H9 (cell line): ENCODE results near the gene ZNF236. TPM values are rescaled to one million over a fixed set of nuclear protein-coding genes. Genes with fewer than 3 reads are reported as not detected.

ENCODE experiments used
- DNase-seq: peaks from one replicate; pipeline ENCODE4 v3.0.0-alpha.2; 2017
- H2AFZ ChIP-seq: one replicate; pipeline ENCODE4 v1.6.1; 2013; ENCODE audit warnings: mild to moderate bottlenecking, low read length, control low read depth, moderate library complexity
- H2AK5ac ChIP-seq: 2 replicates; pipeline ENCODE4 v1.6.1; 2013; ENCODE audit warnings: low read length, control low read depth, mixed read lengths; ENCODE audit not compliant: insufficient read length
- H2BK120ac ChIP-seq: one replicate; pipeline ENCODE4 v1.6.1; 2013; ENCODE audit warnings: low read depth, mild to moderate bottlenecking, low read length, control low read depth, inconsistent platforms; ENCODE audit not compliant: poor library complexity, severe bottlenecking
- H2BK12ac ChIP-seq: 2 replicates; pipeline ENCODE4 v1.6.1; 2013; ENCODE audit warnings: low read length, control low read depth, mixed read lengths, low read depth; ENCODE audit not compliant: insufficient read length
- H2BK15ac ChIP-seq: 2 replicates; pipeline ENCODE4 v1.6.1; 2013; ENCODE audit warnings: low read depth, low read length, control low read depth
- H2BK20ac ChIP-seq: one replicate; pipeline ENCODE4 v1.6.1; 2013; ENCODE audit warnings: low read depth, mild to moderate bottlenecking, low read length, control low read depth, inconsistent platforms; ENCODE audit not compliant: poor library complexity, severe bottlenecking
- H2BK5ac ChIP-seq: 2 replicates; pipeline ENCODE4 v1.6.1; 2013; ENCODE audit warnings: low read length, control low read depth, mixed read lengths; ENCODE audit not compliant: insufficient read length
- H3K14ac ChIP-seq: 2 replicates; pipeline ENCODE4 v1.6.1; 2013; ENCODE audit warnings: low read length, control low read depth; ENCODE audit not compliant: insufficient read depth
- H3K18ac ChIP-seq: 2 replicates; pipeline ENCODE4 v1.6.1; 2013; ENCODE audit warnings: low read depth, mild to moderate bottlenecking, mixed read lengths, low read length, control low read depth; ENCODE audit not compliant: insufficient read length
- H3K23ac ChIP-seq: 2 replicates; pipeline ENCODE4 v1.6.1; 2013; ENCODE audit warnings: low read length, control low read depth, mixed read lengths, low read depth; ENCODE audit not compliant: insufficient read length
- H3K23me2 ChIP-seq: 2 replicates; pipeline ENCODE4 v1.6.1; 2013; ENCODE audit warnings: low read depth, mild to moderate bottlenecking, mixed read lengths, low read length, control low read depth; ENCODE audit not compliant: insufficient read length, poor library complexity, severe bottlenecking
- H3K27ac ChIP-seq: 2 replicates; pipeline ENCODE4 v1.5.1; 2013; ENCODE audit warnings: low read length, control low read depth, mixed read lengths, low read depth; ENCODE audit not compliant: insufficient read length
- H3K27me3 ChIP-seq: 2 replicates; pipeline ENCODE4 v1.6.1; 2013; ENCODE audit warnings: low read length, control low read depth, inconsistent platforms; ENCODE audit not compliant: insufficient read depth
- H3K4ac ChIP-seq: 2 replicates; pipeline ENCODE4 v1.6.1; 2013; ENCODE audit warnings: low read depth, mild to moderate bottlenecking, control low read depth, inconsistent platforms, low read length, moderate library complexity
- H3K4me1 ChIP-seq: 2 replicates; pipeline ENCODE4 v1.6.1; 2013; ENCODE audit warnings: low read length, control low read depth, inconsistent platforms; ENCODE audit not compliant: insufficient read depth
- H3K4me2 ChIP-seq: 2 replicates; pipeline ENCODE4 v1.6.1; 2013; ENCODE audit warnings: low read length, control low read depth, mixed read lengths; ENCODE audit not compliant: insufficient read length, insufficient read depth
- H3K56ac ChIP-seq: 2 replicates; pipeline ENCODE4 v1.6.1; 2013; ENCODE audit warnings: low read depth, mild to moderate bottlenecking, mixed read lengths, low read length, control low read depth; ENCODE audit not compliant: insufficient read length
- H3K79me1 ChIP-seq: 2 replicates; pipeline ENCODE4 v1.6.1; 2013; ENCODE audit warnings: low read depth, mild to moderate bottlenecking, moderate library complexity, low read length, control low read depth, inconsistent platforms; ENCODE audit not compliant: insufficient read depth, poor library complexity, severe bottlenecking
- H3K79me2 ChIP-seq: 2 replicates; pipeline ENCODE4 v1.6.1; 2013; ENCODE audit warnings: low read length, control low read depth, inconsistent platforms; ENCODE audit not compliant: insufficient read depth
- H3K9ac ChIP-seq: 2 replicates; pipeline ENCODE4 v1.6.1; 2013; ENCODE audit warnings: low read length, control low read depth, mixed read lengths; ENCODE audit not compliant: insufficient read length; ENCODE audit errors: extremely low read depth
- H3K9me3 ChIP-seq: one replicate; pipeline ENCODE4 v1.6.1; 2013; ENCODE audit warnings: low read depth, low read length, inconsistent platforms; ENCODE audit not compliant: control insufficient read depth
- H3T11ph ChIP-seq: one replicate; pipeline ENCODE4 v1.6.1; 2013; ENCODE audit warnings: mild to moderate bottlenecking, low read length, control low read depth, inconsistent platforms
- H4K20me1 ChIP-seq: one replicate; pipeline ENCODE4 v1.6.1; 2013; ENCODE audit not compliant: control insufficient read depth, insufficient read length, insufficient read depth
- H4K5ac ChIP-seq: 2 replicates; pipeline ENCODE4 v1.6.1; 2013; ENCODE audit warnings: low read depth, mild to moderate bottlenecking, mixed read lengths, low read length, control low read depth; ENCODE audit not compliant: insufficient read length
- H4K8ac ChIP-seq: replicated peaks from 2 replicates; pipeline ENCODE4 v1.6.1; 2013; ENCODE audit warnings: low read length, control low read depth, mixed read lengths, low read depth; ENCODE audit not compliant: insufficient read length
- H4K91ac ChIP-seq: 2 replicates; pipeline ENCODE4 v1.6.1; 2013; ENCODE audit warnings: low read depth, mild to moderate bottlenecking, moderate library complexity, mixed read lengths, low read length, control low read depth; ENCODE audit not compliant: insufficient read length
- H3K27ac Mint-ChIP-seq, 3 experiments: 2 replicates in 2 of 3; 3 replicates in 1 of 3; pipeline ENCODE4 v1.8.0; 2020 to 2021; ENCODE audit warnings: mixed read lengths in 3 of 3, mild to moderate bottlenecking in 1 of 3, moderate library complexity in 1 of 3
- H3K27me3 Mint-ChIP-seq: 2 replicates; pipeline ENCODE4 v1.8.0; 2021; ENCODE audit warnings: low read depth, mild to moderate bottlenecking, moderate library complexity, mixed read lengths
- H3K36me3 Mint-ChIP-seq, 3 experiments: 2 replicates in 2 of 3; 3 replicates in 1 of 3; pipeline ENCODE4 v1.8.0; 2020 to 2021; ENCODE audit warnings: low read depth in 3 of 3, mixed read lengths in 3 of 3; ENCODE audit not compliant: insufficient read depth in 1 of 3
- H3K4me1 Mint-ChIP-seq, 2 experiments: 2 replicates each; pipeline ENCODE4 v1.8.0; 2020; ENCODE audit warnings: mixed read lengths in 2 of 2
- H3K4me3 Mint-ChIP-seq, 2 experiments: 2 replicates in 1 of 2; 3 replicates in 1 of 2; pipeline ENCODE4 v1.8.0; 2020 to 2021; ENCODE audit warnings: mild to moderate bottlenecking in 2 of 2, mixed read lengths in 2 of 2, moderate library complexity in 1 of 2
- H3K9me3 Mint-ChIP-seq, 2 experiments: 2 replicates in 1 of 2; 3 replicates in 1 of 2; pipeline ENCODE4 v1.8.0; 2020; ENCODE audit warnings: mild to moderate bottlenecking in 2 of 2, mixed read lengths in 2 of 2, moderate library complexity in 1 of 2
- CTCF ChIP-seq: fragments of 200-600 bp; sonication (generic); conservative IDR thresholded peaks from 3 replicates; pipeline ENCODE4 v1.8.0; 2021; ENCODE audit warnings: antibody characterized with exemption, mild to moderate bottlenecking
- WGBS: extraction: QIAGEN DNeasy Blood & Tissue Kit; methylation state at CpG from one replicate; pipeline ENCODE4 v1.1.7; 2013; ENCODE audit warnings: missing lambda C conversion rate, low lambda C conversion rate, mixed read lengths; ENCODE audit not compliant: insufficient read length; ENCODE audit errors: extremely low coverage; 5-methylcytosine and 5-hydroxymethylcytosine counted together
- total RNA-seq: library from RNA; stranded (reverse); gene quantifications from 2 replicates; pipeline ENCODE4 v1.2.1, GENCODE V29; 2021

The ZNF236 gene
- total RNA-seq, 1 experiment from 2014 or later, result 16.0 TPM

- Histone ChIP-seq H2BK12ac (no peak overlapping the region), H3K14ac (no peak overlapping the region), H4K8ac (no peak overlapping the region), H3K4me2 (no peak overlapping the region), H4K91ac (no peak overlapping the region), H3K18ac (no peak overlapping the region), H3K23ac (no peak overlapping the region), H4K20me1 (no peaks in the 10 kb centered on the region), H3K4me1 (no peaks in the 10 kb centered on the region), H2BK20ac (no peak overlapping the region), H3T11ph (no peak overlapping the region), H2AK5ac (no peak overlapping the region), H2BK120ac (no peak overlapping the region), H3K27ac (no peak overlapping the region), H4K5ac (no peak overlapping the region), H3K56ac (no peak overlapping the region), H3K9ac (no peak overlapping the region), H2BK5ac (no peak overlapping the region), H3K79me1 (no peaks in the 10 kb centered on the region), H3K27me3 (no peaks in the 10 kb centered on the region), H2BK15ac (no peak overlapping the region), H3K4ac (no peak overlapping the region), H3K23me2 (no peaks in the 10 kb centered on the region), H3K9me3 (no peaks in the 10 kb centered on the region), H2AFZ (no peak overlapping the region), H3K79me2 (no peaks in the 10 kb centered on the region)
- WGBS, result no CpG with 5 or more reads among the region's 16 CpGs
- H3K36me3 Mint-ChIP-seq, result peaks cover 21 to 60% (median 57%) of the 10 kb centered on the region in 3 experiments
- H3K4me1 Mint-ChIP-seq, result peaks cover 0 to under 1% of the 10 kb centered on the region in 2 experiments; a peak in 1 of 4 replicates
- no peak for DNase-seq
- peak overlapping the region in 1 of 3 experiments; percentile 57; a peak in 2 of 7 replicates for H3K27ac Mint-ChIP-seq
- H3K9me3 Mint-ChIP-seq, result peaks cover 0 to 2% of the 10 kb centered on the region in 2 experiments; a peak in 2 of 5 replicates
- TF ChIP-seq CTCF, result no peak
- H3K27me3 Mint-ChIP-seq, result no peaks in the 10 kb centered on the region
- no peak overlapping the region for H3K4me3 Mint-ChIP-seq
These were observed 136.5 kb downstream of the ZNF236 start for GRCh38 chr18:76958692-76959341.
